GM19438 (cell line): ENCODE data around the gene ATP6V1E1.

ENCODE experiments used
- ATAC-seq: cut with Tn5 transposase; IDR thresholded peaks from one replicate; pipeline ENCODE4 v1.9.1; 2021; ENCODE audit warnings: low read depth; ENCODE audit not compliant: unreplicated experiment

ATP6V1E1 gene

GRCh38 chr22:17549183-17549582, 79.4 kb downstream of the ATP6V1E1 start:
- no peak for ATAC-seq

GRCh38 chr22:17548756-17549035, 79.9 kb downstream of the ATP6V1E1 start:
- ATAC-seq = no peak

GRCh38 chr22:17548010-17548755, 80.4 kb downstream of the ATP6V1E1 start:
- ATAC-seq = no peak

GRCh38 chr22:17542452-17542851, 86.1 kb downstream of the ATP6V1E1 start:
- no peak for ATAC-seq
